Activated CD4-positive, alpha-beta T cell treated with anti-CD3 and anti-CD28 coated beads, Interleukin-2, amount 50 U/mL, for 16 hours (primary cell): ENCODE results near the gene ATP6AP2.
"Not testable (repeated sequence)": the region's sequence is repeated elsewhere in the genome, so short reads cannot be mapped to it uniquely, and the experiment has no call there.

ENCODE experiments used
- DNase-seq: peaks from one replicate; pipeline ENCODE4 v3.0.0-alpha.2; 2020

The ATP6AP2 gene

GRCh38 chrX:40578039-40578695 is 2.6 kb upstream of the ATP6AP2 start:
- no peak for DNase-seq

- no peak for DNase-seq
Measured at GRCh38 chrX:40579141-40579540, 1.6 kb upstream of the ATP6AP2 start.

GRCh38 chrX:40579900-40580536 is 752 bp upstream of the ATP6AP2 start:
- DNase-seq = no peak

- peak; percentile 6 for DNase-seq
Measured at GRCh38 chrX:40581336-40581920, 658 bp downstream of the ATP6AP2 start.

GRCh38 chrX:40582178-40582577 is 1.4 kb downstream of the ATP6AP2 start:
- DNase-seq = not testable (repeated sequence)

- DNase-seq = no peak
Measured at GRCh38 chrX:40582811-40583210, 2.0 kb downstream of the ATP6AP2 start.

GRCh38 chrX:40587623-40588022 is 6.9 kb downstream of the ATP6AP2 start:
- not testable (repeated sequence) for DNase-seq

- DNase-seq = peak; percentile 74
Measured at GRCh38 chrX:40589616-40590321, 9.0 kb downstream of the ATP6AP2 start.

- no peak for DNase-seq
Measured at GRCh38 chrX:40603446-40603845, 22.7 kb downstream of the ATP6AP2 start.

GRCh38 chrX:40607381-40607780 is 26.6 kb downstream of the ATP6AP2 start:
- no peak for DNase-seq

GRCh38 chrX:40612511-40612910 is 31.7 kb downstream of the ATP6AP2 start:
- DNase-seq = no peak

- DNase-seq = no peak
Measured at GRCh38 chrX:40615976-40616375, 35.2 kb downstream of the ATP6AP2 start.

GRCh38 chrX:40617566-40617965 is 36.8 kb downstream of the ATP6AP2 start:
- DNase-seq = no peak

- no peak for DNase-seq
Measured at GRCh38 chrX:40622479-40623138, 41.8 kb downstream of the ATP6AP2 start.

GRCh38 chrX:40623139-40623536 is 42.4 kb downstream of the ATP6AP2 start, which contains the start of gene MPC1L:
TSS of gene MPC1L (plus strand) at chrX:40623428. CDS start at chrX:40623566, 138 bp downstream.
- no peak for DNase-seq

GRCh38 chrX:40623665-40624064 is 42.9 kb downstream of the ATP6AP2 start:
- DNase-seq = no peak

- DNase-seq = no peak
Measured at GRCh38 chrX:40625294-40625693, 44.5 kb downstream of the ATP6AP2 start.

GRCh38 chrX:40628506-40628905 is 47.7 kb downstream of the ATP6AP2 start:
- DNase-seq = no peak

- no peak for DNase-seq
Measured at GRCh38 chrX:40632199-40632598, 51.4 kb downstream of the ATP6AP2 start.

GRCh38 chrX:40637687-40638086 is 56.9 kb downstream of the ATP6AP2 start:
- DNase-seq = no peak

GRCh38 chrX:40644176-40644575 is 63.4 kb downstream of the ATP6AP2 start:
- DNase-seq = no peak

GRCh38 chrX:40644821-40645358 is 64.1 kb downstream of the ATP6AP2 start:
- DNase-seq = peak; percentile 73
